ENCODE measurements around the gene PMVK. TPM values are rescaled to one million over a fixed set of nuclear protein-coding genes. Genes with fewer than 3 reads are reported as not detected.
A peak's percentile ranks its signal among the peaks of the same experiment; 100 is the strongest.

The PMVK gene
- total and polyA plus RNA-seq, 2 of the 4 experiments (the other 2 are of a cell fraction), result 9.0 to 28.1 TPM

DNA sequence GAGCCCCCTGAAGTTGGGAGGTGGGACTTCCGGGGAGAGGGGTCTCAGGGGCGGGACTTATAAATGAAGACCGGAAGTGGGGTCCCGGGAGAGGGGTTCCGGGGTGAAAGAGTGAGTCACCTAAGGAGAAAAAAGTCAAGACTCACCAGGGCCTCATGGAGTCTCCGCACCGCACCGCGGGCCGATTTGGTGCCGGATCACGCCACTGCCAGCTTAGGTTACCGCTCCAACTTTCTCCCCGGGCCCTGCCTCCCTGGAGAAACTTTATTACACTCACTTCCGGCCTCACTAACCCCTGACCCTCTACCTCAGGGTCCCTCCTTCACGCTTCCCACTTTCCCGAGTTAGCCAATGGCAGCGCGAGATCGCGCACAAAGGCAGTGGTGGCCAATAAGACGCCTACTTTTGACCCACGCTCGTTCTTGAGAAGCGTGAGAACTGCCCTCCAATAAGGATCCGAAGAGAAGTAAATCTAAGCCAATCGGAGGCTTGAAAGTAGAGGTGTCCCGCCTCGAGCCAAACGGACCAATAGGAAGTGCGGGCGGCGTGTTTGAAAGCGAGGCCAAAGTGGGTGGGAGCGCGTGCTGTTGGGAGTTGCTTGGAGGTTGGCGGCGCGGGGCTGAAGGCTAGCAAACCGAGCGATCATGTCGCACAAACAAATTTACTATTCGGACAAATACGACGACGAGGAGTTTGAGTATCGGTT lies 37.7 kb upstream of the PMVK start, which contains the start of gene CKS1B:
Gene CKS1B, plus strand, starts transcription at position 580 of the 706 bp plus-strand sequence. Its CDS starts 65 bp downstream, at position 645.
- Histone ChIP-seq H4K8ac (ENCODE audit: low read depth in 2 of 2, low read length in 2 of 2) (peak within 1 kb of the TSS; percentile 95 to 99), H3K9me1 (ENCODE audit: insufficient read depth, low read length) (peaks cover 7% of the 10 kb centered on the region), H3K56ac (ENCODE audit: extremely low read depth, insufficient read depth, low read length) (peak within 1 kb of the TSS; percentile 98), H3K27ac (ENCODE audit: insufficient read depth, low read length) (peak within 1 kb of the TSS; percentile 89), H4K20me1 (ENCODE audit: insufficient read depth, low read length) (peaks cover 6% of the 10 kb centered on the region), H2AFZ (replicated peaks; ENCODE audit: low read length, poor library complexity) (peak within 1 kb of the TSS; percentile 98), H2AK9ac (replicated peaks; ENCODE audit: low read depth, low read length, poor library complexity) (peak within 1 kb of the TSS; percentile 100), H2AK5ac (ENCODE audit: low read depth, low read length) (peak within 1 kb of the TSS; percentile 95), H3K36me3 (ENCODE audit: control insufficient read depth, insufficient read depth, low read length) (no peaks in the 10 kb centered on the region), H2BK120ac (ENCODE audit: low read depth, low read length) (peak within 1 kb of the TSS; percentile 90), H3K27me3 (ENCODE audit: control insufficient read depth, insufficient read depth, low read length) (no peaks in the 10 kb centered on the region), H3K14ac (replicated peaks; ENCODE audit: low read depth, low read length) (peak within 1 kb of the TSS; percentile 99), H4K91ac (ENCODE audit: insufficient read depth, low read depth, low read length) (peak within 1 kb of the TSS; percentile 99), H2BK5ac (ENCODE audit: low read depth, low read length, poor library complexity, severe bottlenecking) (peak within 1 kb of the TSS; percentile 97), H3K4me1 (ENCODE audit: control insufficient read depth, insufficient read depth, low read length) (peaks cover 11% of the 10 kb centered on the region), H4K5ac (ENCODE audit: low read depth, low read length) (peak within 1 kb of the TSS; percentile 81), H3K4me2 (ENCODE audit: low read depth, low read length) (peak within 1 kb of the TSS; percentile 91), H3K18ac (ENCODE audit: low read depth, low read length) (peak within 1 kb of the TSS; percentile 78), H3K79me1 (ENCODE audit: low read depth in 1 of 2, low read length in 2 of 2) (peaks cover 6 to 43% of the 10 kb centered on the region in 2 experiments), H2BK20ac (ENCODE audit: low read depth, low read length) (peak within 1 kb of the TSS; percentile 74), H3K23ac (ENCODE audit: low read depth, low read length) (peak within 1 kb of the TSS; percentile 97), H3K9ac (ENCODE audit: low read depth, low read length) (peak within 1 kb of the TSS; percentile 91), H3K4me3 (ENCODE audit: insufficient read depth, low read depth, low read length) (peak within 1 kb of the TSS; percentile 57), H3K4ac (ENCODE audit: low read depth, low read length) (peak within 1 kb of the TSS; percentile 99), H3K9me3 (ENCODE audit: control insufficient read depth, insufficient read depth, low read length) (no peaks in the 10 kb centered on the region), H2BK15ac (ENCODE audit: low read depth, low read length) (peak within 1 kb of the TSS; percentile 88)
- in situ Hi-C loops (cut with MboI; ENCODE audit: low sequenced_read_pairs) (no loop called here), dilution Hi-C loops (cut with HindIII; ENCODE audit: low sequenced_read_pairs, unreplicated experiment) (no loop called here), intact Hi-C loops (cut with micrococcal nuclease) (loop anchor here (1.0 to 10.0 kb wide), 2 partner anchors 21 to 201 kb away; partner anchors contain the start of genes KRTCAP2 and TRIM46)
- ChIA-PET CTCF (interaction anchor here (0.9 to 1.0 kb wide), 3 partner anchors 13 to 25 kb away, joined by 3 to 4 read pairs (median 3); partner anchors contain the start of genes PBXIP1 and PYGO2), POLR2A (ENCODE audit: unreplicated experiment) (interaction anchor here (1.0 to 1.9 kb wide), 2 partner anchors 13 to 19 kb away, joined by 3 to 10 read pairs; partner anchors contain the start of genes LENEP and PYGO2)
- BruUV-seq (replicated peaks), result no TSS peak
- TF ChIP-seq SMC3 (IDR thresholded peaks at IDR 0.05; ENCODE audit: low read depth, low read length) (no peak), CEBPB (IDR thresholded peaks at IDR 0.05; ENCODE audit: low read depth, low read length) (no peak), POLR2A (IDR thresholded peaks at IDR 0.05; ENCODE audit: low read depth, low read length) (peak; percentile 84), FOS (IDR thresholded peaks at IDR 0.05; ENCODE audit: low read depth, low read length) (peak; percentile 65; the same call in 1 of the 2 replicates), MAZ (IDR thresholded peaks at IDR 0.05; ENCODE audit: borderline replicate concordance, low read depth, low read length) (no peak; the same call in none of the 2 replicates), USF2 (IDR thresholded peaks at IDR 0.05; ENCODE audit: low read depth, low read length) (no peak), MXI1 (IDR thresholded peaks at IDR 0.05; ENCODE audit: borderline replicate concordance, low read depth, low read length) (peak; percentile 100), RFX5 (IDR thresholded peaks at IDR 0.05; ENCODE audit: low read depth, low read length) (no peak), MAFK (IDR thresholded peaks at IDR 0.05; ENCODE audit: low read depth, low read length) (no peak)
- TF ChIP-seq, protein P1, sequence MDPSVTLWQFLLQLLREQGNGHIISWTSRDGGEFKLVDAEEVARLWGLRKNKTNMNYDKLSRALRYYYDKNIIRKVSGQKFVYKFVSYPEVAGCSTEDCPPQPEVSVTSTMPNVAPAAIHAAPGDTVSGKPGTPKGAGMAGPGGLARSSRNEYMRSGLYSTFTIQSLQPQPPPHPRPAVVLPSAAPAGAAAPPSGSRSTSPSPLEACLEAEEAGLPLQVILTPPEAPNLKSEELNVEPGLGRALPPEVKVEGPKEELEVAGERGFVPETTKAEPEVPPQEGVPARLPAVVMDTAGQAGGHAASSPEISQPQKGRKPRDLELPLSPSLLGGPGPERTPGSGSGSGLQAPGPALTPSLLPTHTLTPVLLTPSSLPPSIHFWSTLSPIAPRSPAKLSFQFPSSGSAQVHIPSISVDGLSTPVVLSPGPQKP (IDR thresholded peaks at IDR 0.05; ENCODE audit: borderline replicate concordance, low read depth, low read length), result no peak
- ATAC-seq (ENCODE audit: low read depth), result peak; percentile 62
- 1% methylated on average over 19 of the region's 47 CpGs; no CpG with 5 or more reads in 1 of the 2 experiments for WGBS, 2 experiments (ENCODE audit: extremely low coverage in 2 of 2, insufficient read length in 1 of 2)
- peak; percentile 100 for DNase-seq

All from IMR-90 (cell line).